IPS DF 19.7 (cell line): Measurements from ENCODE around the gene PATL2.
"Not testable (repeated sequence)": the region's sequence is repeated elsewhere in the genome, so short reads cannot be mapped to it uniquely, and the experiment has no call there.

ENCODE experiments used
- DNase-seq: peaks from one replicate; pipeline ENCODE4 v3.0.0-alpha.2; 2013; ENCODE audit warnings: low read depth, low spot score

The PATL2 gene

DNA sequence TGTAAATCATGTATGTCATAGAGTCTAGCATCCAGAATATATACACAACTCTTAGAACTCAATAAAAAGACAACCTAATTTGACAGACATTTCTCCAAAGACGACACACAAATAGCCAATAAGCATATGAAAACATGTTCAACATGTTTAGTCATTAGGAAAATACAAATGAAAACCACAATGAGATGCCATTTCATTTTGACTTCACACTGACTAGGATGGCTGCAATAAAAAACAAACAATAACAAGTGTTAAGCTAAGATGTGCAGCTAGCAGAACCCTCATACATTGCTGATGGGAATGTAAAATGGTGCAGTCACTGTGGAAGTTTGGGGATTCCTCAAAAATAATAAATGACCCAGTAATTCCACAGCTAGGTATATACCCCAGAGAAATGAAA, 64.1 kb downstream of the PATL2 start:
- DNase-seq: no peak

DNA sequence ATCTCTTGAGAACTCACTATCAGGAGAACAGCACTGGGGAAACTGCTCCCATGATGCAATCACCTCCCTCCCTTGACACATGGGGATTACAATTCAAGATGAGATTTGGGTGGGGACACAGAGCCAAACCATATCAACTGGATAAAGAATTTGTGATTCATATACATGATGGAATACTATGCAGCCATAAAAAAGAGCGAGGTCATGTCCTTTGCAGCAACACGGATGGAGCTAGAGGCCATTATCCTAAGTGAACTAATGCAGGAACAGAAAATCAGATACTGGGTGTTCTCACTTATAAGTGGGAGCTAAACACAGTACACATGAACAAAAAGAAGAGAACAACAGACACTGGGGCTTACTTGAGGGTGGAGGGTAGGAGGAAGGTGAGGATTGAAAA, 64.7 kb downstream of the PATL2 start:
- no peak for DNase-seq

DNA sequence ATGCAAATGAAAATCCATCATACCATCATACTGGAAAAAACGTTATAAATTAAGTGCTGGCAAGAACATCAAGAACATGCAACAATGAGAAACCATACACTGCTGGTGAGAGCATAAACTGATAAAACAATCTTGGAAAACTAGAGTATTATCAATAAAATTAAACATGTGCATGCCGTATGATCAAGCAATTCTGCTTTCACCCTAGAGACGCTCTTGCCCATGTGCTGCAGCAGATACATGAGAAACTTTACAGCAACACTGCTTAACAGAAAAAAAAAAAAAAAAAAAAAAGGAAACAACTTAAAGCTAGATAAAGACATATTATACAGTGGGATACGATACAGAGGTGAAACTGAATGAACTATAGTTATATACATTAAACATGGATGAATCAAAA, 69.5 kb downstream of the PATL2 start:
- DNase-seq: no peak

DNA sequence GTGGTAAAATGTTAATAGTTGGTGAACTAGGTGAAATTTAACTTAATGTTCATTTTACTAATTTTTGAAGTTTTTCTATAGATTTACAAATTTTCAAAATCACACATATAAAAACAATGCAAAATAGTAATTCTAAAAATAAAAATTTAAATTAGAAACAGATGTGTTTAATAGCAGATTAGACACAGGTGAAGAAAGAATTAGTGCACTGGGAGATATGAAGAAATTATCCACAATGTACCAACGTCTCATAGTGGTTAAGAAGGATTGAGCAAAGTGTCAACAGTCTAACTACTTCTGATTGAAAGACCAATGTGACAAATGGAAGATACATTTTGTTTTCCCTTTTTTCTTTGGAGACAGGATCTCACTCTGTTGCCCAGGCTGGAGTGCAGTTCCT, 74.1 kb downstream of the PATL2 start:
- no peak for DNase-seq

DNA sequence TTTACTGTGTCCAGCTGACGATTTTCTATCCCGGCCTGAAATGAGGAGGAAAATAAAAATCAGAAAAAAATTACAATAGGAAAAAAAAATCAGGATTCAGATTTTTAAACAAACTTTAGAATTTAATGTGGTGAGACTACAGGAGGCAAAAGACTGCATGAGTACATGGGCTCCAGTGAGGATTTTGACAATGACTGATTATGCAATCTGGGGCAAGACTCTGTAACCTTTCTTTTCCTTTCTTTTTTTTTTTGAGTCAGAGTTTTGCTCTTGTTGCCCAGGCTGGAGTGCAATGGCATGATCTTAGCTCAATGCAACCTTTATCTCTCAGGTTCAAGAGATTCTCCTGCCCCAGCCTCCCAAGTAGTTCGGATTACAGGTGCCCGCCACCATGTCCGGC, 77.5 kb downstream of the PATL2 start:
- DNase-seq: no peak

DNA sequence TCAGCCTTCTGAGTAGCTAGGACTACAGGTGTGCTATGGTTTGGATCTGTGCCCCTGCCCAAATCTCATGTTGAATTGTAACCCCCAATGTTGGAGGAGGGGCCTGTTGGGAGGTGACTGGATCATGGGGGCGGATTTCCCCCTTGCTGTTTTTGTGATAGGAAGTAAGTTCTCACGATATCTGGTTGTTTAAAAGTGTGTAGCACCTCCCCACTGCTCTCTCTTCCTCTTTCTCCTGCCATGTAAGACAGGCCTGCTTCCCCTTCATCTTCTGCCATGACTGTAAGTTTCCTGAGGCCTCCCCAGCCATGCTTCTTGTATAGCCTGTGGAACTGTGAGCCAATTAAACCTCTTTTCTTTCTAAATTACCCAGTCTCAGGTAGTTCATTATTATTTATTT, 85.8 kb downstream of the PATL2 start:
- not testable (repeated sequence) for DNase-seq

DNA sequence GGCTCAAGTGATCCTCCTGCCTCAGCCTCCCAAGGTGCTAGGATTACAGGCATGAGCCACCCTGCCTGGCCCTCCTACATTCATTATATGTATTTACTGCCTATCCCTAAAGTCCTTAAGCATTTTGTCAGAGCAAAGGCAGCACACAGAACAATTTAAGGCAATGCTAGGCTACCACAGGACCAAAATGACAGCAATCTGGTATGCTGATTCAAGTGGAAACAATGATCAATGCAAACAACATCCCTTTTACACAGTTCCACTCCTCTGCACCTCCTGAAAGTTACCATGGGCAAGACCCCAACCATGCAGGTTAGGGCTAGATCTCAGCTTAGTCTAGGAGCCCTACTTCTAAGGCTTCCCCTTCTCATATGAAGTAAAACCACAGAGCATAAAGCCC, 87.9 kb downstream of the PATL2 start:
- DNase-seq: no peak

DNA sequence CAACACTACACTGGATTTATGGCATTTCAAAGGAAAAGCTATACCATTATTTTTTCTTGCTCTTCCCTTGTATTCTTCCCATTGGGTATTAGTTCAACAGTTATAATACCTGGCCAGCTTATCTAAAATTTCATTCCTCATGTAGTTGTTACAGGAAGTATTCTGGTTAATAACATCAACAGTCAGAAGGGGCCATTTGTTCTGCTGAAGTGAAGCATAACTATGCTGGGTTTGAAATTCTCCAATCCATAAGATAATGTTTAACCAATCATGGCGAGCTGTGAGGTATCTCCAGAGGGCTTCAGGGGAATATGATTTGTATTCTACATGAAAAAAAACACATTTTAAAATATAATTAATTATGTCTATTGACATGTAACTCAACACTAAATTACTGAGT, 91.0 kb downstream of the PATL2 start:
- no peak for DNase-seq

DNA sequence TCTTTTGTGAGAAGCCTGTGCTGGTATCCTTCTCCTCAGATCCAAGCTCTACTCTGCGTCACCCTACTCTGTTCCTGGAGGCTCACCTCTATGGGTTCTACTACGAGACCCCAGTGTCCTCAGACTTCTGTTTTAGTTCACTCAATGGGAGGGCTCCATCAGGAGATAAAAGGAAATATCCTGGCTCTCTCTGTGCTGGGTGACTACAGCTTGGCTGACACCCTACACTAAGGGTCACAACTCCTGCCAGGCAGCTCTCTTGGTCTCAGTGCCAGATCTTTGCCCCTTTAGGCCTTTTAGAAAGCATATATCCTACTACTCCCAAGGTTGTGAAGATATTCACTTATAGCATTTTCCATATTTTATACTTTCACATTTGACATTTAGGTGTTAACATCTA, 94.1 kb downstream of the PATL2 start:
- DNase-seq: no peak
